Type B pancreatic cell (in vitro differentiated cells): ENCODE measurements around the gene SLC35B2. TPM values are rescaled to one million over a fixed set of nuclear protein-coding genes. Genes with fewer than 3 reads are reported as not detected.

Experiments used
- DNase-seq: peaks from one replicate; pipeline ENCODE4 v3.0.0; 2021; ENCODE audit warnings: mixed read lengths; ENCODE audit not compliant: unreplicated experiment; ENCODE audit errors: extremely low spot score
- H3K27ac Mint-ChIP-seq: 2 replicates; pipeline ENCODE4 v1.8.0; 2021; ENCODE audit warnings: mild to moderate bottlenecking, mixed read lengths
- H3K27me3 Mint-ChIP-seq: 2 replicates; pipeline ENCODE4 v1.8.0; 2021; ENCODE audit warnings: mixed read lengths
- H3K36me3 Mint-ChIP-seq: 2 replicates; pipeline ENCODE4 v1.8.0; 2021; ENCODE audit warnings: mixed read lengths
- H3K4me1 Mint-ChIP-seq: one replicate; pipeline ENCODE4 v1.8.0; 2021; ENCODE audit warnings: mixed read lengths; ENCODE audit not compliant: unreplicated experiment
- H3K4me3 Mint-ChIP-seq: 2 replicates; pipeline ENCODE4 v1.8.0; 2021; ENCODE audit warnings: mild to moderate bottlenecking, mixed read lengths
- H3K9me3 Mint-ChIP-seq: 2 replicates; pipeline ENCODE4 v1.8.0; 2021; ENCODE audit warnings: mixed read lengths
- CTCF ChIP-seq: fragments of 200-600 bp; sonication (generic); conservative IDR thresholded peaks from 2 replicates; pipeline ENCODE4 v1.5.0; 2021; ENCODE audit warnings: antibody characterized with exemption, mild to moderate bottlenecking
- total RNA-seq: library from RNA; stranded (reverse); gene quantifications from 2 replicates; pipeline ENCODE4 v1.2.1, GENCODE V29; 2021; ENCODE audit warnings: low replicate concordance

SLC35B2 gene
- total RNA-seq, 1 donor from 2014 or later = 39.6 TPM

GRCh38 chr6:44207966-44208365 is 49.4 kb downstream of the SLC35B2 start:
- Mint-ChIP-seq H3K27me3 (no peaks in the 10 kb centered on the region), H3K4me1 (peaks cover 10% of the 10 kb centered on the region), H3K4me3 (no peak overlapping the region), H3K27ac (no peak overlapping the region), H3K9me3 (no peaks in the 10 kb centered on the region), H3K36me3 (no peaks in the 10 kb centered on the region)
- no peak for DNase-seq
- TF ChIP-seq CTCF = no peak

Other genes with a start within 250 kb of the SLC35B2 start
- gene MRPL14, start 130.1 kb downstream of the SLC35B2 start, total RNA-seq = 45.5 and 53.7 TPM in 2 replicates
- 45.5 and 57.5 TPM in 2 replicates for gene TMEM63B, start 130.0 kb downstream of the SLC35B2 start, total RNA-seq
- not detected in 2 replicates for gene CAPN11, start 98.7 kb downstream of the SLC35B2 start, total RNA-seq
- gene MYMX, start 40.6 kb downstream of the SLC35B2 start, total RNA-seq = 0.53 and 0.59 TPM in 2 replicates
- gene SLC29A1, start 33.9 kb downstream of the SLC35B2 start, total RNA-seq = 33.6 and 50.9 TPM in 2 replicates
- 880 and 1,082 TPM in 2 replicates for gene HSP90AB1, start 10.4 kb downstream of the SLC35B2 start, total RNA-seq
- gene NFKBIE, start 8.0 kb upstream of the SLC35B2 start, total RNA-seq = 9.2 and 10.7 TPM in 2 replicates
- 0.52 and 3.2 TPM in 2 replicates for gene TMEM151B, start 12.9 kb upstream of the SLC35B2 start, total RNA-seq
- gene AARS2, start 55.8 kb upstream of the SLC35B2 start, total RNA-seq = 34.3 and 37.3 TPM in 2 replicates
- gene SPATS1, start 85.1 kb upstream of the SLC35B2 start, total RNA-seq = not detected in 2 replicates
- 23.3 and 28.7 TPM in 2 replicates for gene CDC5L, start 130.2 kb upstream of the SLC35B2 start, total RNA-seq